GM10266 (cell line): ENCODE results near the gene NCKAP5.

Experiments
- DNase-seq: peaks from one replicate; pipeline ENCODE4 v3.0.0; 2012; ENCODE audit errors: extremely low spot score
- TF ChIP-seq, protein P1 (sequence below): IDR thresholded peaks from 2 replicates; pipeline ENCODE4 v1.5.1; 2012; ENCODE audit warnings: mild to moderate bottlenecking, low read depth; ENCODE audit not compliant: control insufficient read depth, insufficient read depth; ENCODE audit errors: missing control alignments

The NCKAP5 gene

DNA sequence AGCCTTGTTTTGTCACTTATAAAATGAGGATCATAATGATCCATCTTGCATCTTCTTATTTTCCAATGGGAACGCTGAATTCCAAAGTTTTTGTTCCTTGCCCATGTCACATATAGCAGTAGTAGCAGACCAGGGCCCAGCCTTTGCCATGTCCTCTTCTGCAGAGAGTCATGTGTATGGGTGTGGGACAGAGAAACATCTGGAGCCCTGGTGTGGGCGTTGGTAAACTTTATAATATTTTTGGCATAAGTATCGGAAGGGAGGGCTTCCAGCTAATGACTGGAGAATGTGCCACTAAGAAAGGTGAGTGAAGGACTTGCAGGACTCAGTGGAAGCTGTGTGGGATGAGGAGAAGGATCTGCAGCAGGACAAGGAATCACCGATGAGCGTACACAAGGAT lies 157.2 kb downstream of the NCKAP5 start:
- TF ChIP-seq, protein P1, sequence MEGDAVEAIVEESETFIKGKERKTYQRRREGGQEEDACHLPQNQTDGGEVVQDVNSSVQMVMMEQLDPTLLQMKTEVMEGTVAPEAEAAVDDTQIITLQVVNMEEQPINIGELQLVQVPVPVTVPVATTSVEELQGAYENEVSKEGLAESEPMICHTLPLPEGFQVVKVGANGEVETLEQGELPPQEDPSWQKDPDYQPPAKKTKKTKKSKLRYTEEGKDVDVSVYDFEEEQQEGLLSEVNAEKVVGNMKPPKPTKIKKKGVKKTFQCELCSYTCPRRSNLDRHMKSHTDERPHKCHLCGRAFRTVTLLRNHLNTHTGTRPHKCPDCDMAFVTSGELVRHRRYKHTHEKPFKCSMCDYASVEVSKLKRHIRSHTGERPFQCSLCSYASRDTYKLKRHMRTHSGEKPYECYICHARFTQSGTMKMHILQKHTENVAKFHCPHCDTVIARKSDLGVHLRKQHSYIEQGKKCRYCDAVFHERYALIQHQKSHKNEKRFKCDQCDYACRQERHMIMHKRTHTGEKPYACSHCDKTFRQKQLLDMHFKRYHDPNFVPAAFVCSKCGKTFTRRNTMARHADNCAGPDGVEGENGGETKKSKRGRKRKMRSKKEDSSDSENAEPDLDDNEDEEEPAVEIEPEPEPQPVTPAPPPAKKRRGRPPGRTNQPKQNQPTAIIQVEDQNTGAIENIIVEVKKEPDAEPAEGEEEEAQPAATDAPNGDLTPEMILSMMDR = no peak
- no peak for DNase-seq

- no peak for DNase-seq
- TF ChIP-seq, protein P1 = no peak
Observed at GRCh38 chr2:133409581-133410285, 158.5 kb downstream of the NCKAP5 start.

DNA sequence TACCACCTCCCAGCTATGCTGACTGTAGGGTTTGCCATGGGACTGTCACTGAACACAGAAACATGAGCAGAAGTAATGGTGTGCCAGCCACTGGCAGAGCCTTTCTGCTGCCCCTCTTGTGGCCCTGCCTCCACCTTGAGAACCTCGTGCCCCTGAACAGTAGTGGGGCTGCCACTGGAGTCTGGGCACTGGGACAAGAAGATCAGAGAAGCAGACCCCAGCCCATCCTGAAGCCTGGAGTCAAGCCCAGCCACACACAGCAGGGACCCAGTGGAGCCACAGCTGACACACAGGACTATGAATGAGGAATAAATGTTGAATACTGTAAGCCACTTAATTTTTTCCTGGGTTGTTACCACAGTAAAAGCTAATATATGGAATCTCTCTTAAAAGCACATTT lies 159.6 kb downstream of the NCKAP5 start:
- DNase-seq = no peak
- TF ChIP-seq, protein P1 = no peak

DNA sequence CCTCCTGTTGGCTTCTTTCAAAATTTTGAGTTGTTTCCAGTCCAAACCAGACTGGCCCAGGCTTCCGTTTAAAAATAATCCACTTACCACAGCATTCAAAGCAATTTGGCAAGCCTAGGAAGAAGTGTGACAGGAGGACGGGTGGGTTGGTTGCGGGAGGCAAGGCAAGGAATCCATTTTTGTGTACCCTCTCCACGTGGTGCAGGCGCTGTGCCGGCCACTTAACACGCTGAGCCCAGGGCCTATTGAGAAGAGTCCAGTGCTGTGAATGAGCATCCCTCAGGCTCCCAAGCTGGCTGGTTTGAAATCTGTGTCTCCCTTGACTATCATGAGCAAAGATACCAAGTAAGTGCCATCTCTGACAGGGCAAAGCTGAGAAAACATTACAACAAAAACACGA lies 160.9 kb downstream of the NCKAP5 start:
- TF ChIP-seq, protein P1 = no peak
- no peak for DNase-seq

DNA sequence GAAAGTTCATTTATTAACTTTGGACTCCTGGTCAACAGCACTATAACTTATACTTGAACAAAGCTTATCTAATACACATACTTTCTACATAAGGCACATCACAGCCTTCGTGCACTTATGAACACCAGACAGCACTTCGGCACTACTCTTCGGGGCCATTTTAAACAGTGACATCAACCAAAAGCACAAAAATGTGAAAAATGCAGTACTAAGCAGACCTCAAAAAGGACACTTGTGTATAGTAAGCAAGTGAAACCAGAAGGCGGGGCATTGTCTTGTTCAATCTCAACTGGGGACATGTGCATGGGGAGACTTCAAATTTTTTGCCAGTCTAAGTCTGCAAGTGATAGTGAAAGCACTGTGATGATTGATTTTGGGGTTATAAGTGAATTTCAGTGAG lies 163.0 kb downstream of the NCKAP5 start:
- DNase-seq = no peak
- TF ChIP-seq, protein P1 = no peak

DNA sequence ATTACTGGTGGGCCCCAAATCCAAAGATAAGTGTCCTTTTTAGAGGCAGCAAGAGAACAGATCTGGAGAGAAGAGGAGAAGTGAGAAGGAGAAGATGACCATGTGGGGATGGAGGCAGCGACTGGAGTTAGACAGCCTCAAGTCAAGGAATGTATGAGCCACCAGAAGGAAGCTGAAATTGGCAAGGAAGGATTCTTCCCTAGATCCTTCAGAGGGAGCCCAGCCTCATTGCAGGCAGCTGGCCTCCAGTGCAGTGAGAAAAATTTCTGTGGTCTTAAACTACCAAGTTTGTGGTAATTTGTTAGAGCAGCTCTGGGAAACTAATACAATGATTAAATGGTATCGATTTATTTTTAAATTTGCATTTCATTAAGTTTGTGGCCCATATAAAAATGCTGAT lies 167.9 kb downstream of the NCKAP5 start:
- TF ChIP-seq, protein P1 = no peak
- no peak for DNase-seq

DNA sequence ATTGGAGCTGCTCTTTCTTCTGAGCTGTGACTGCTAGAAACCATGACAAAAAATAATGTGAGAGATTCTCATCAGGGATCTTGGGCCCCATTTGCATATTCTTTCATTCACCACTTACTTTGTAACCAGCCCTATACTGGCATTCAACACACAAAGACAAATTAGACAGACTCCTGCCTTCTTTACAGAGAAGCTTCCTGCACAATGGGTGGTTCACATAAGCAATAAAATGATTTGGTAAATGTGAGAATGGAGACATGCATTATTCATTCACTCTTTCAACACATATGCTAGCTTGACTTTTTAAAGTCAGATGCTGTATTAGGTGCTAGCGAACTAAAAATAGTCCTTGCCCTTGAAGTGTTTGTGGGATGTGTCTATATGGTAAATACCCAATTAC lies 174.4 kb downstream of the NCKAP5 start:
- DNase-seq = no peak
- TF ChIP-seq, protein P1 = no peak
